ENCODE measurements around the gene RGS19. TPM values are rescaled to one million over a fixed set of nuclear protein-coding genes. Genes with fewer than 3 reads are reported as not detected.
A peak's percentile ranks its signal among the peaks of the same experiment; 100 is the strongest.

Gene RGS19
- total RNA-seq, 4 donors from 2014 or later: 14.8 to 18.4 (median 16.2) TPM

DNA sequence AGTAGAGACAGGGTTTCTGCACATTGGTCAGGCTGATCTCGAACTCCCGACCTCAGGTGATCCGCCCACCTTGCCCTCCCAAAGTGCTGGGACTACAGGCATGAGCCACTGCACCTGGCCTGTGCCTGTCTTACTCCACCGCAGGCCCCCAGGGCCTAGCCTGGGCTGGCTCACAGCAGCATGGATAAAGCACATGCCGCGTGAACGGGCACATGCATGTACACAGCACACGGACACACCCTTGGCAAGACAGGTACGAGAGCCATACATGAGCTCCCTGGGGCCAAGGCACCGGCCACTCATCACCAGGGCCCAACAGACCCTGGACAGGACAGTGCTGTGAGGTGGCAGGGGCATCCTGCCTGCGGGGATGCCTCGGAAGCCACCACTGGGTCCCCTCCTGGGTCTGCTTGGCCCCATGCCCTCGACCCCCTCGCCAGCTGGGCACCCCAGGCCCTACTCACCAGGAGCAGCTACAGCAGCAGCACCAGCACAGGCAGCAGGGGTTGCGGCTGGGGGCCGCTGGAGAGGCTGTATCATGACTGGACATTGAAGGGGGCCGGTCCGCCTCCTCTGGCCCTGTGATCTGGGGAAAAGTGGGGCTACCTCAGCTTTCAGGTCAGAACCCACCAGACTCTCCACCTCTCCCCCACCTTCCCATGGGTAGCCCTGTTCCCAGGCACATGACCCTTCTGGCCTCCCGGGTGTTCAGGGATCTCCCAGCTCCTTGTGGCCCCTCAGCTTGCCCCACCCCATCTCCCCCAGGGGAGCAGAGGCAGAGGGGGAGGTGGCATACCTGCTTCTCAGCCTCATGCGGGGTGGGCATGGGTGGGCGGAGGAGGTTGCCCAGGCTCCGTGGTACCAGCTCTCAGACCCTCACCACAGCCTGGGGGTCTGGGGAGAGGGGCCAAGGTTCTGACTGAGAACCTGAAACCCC, 3.0 kb downstream of the RGS19 start:
- TF ChIP-seq POLR2AphosphoS5 (IDR thresholded peaks at IDR 0.05) (no peak), EP300 (IDR thresholded peaks at IDR 0.05) (no peak), POLR2A (IDR thresholded peaks at IDR 0.05) (no peak)
- TF ChIP-seq, protein P1, sequence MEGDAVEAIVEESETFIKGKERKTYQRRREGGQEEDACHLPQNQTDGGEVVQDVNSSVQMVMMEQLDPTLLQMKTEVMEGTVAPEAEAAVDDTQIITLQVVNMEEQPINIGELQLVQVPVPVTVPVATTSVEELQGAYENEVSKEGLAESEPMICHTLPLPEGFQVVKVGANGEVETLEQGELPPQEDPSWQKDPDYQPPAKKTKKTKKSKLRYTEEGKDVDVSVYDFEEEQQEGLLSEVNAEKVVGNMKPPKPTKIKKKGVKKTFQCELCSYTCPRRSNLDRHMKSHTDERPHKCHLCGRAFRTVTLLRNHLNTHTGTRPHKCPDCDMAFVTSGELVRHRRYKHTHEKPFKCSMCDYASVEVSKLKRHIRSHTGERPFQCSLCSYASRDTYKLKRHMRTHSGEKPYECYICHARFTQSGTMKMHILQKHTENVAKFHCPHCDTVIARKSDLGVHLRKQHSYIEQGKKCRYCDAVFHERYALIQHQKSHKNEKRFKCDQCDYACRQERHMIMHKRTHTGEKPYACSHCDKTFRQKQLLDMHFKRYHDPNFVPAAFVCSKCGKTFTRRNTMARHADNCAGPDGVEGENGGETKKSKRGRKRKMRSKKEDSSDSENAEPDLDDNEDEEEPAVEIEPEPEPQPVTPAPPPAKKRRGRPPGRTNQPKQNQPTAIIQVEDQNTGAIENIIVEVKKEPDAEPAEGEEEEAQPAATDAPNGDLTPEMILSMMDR (IDR thresholded peaks at IDR 0.05): no peak
- no peak for DNase-seq (ENCODE audit: low spot score in 2 of 2)
- 73% methylated on average over 14 of the region's 22 CpGs for WGBS
- Histone ChIP-seq H3K27ac (no peak overlapping the region), H3K4me1 (peaks cover 47% of the 10 kb centered on the region), H3K9me3 (no peaks in the 10 kb centered on the region), H3K27me3 (no peaks in the 10 kb centered on the region), H3K36me3 (peaks cover 34% of the 10 kb centered on the region), H3K4me3 (peak overlapping the region; percentile 81)

DNA sequence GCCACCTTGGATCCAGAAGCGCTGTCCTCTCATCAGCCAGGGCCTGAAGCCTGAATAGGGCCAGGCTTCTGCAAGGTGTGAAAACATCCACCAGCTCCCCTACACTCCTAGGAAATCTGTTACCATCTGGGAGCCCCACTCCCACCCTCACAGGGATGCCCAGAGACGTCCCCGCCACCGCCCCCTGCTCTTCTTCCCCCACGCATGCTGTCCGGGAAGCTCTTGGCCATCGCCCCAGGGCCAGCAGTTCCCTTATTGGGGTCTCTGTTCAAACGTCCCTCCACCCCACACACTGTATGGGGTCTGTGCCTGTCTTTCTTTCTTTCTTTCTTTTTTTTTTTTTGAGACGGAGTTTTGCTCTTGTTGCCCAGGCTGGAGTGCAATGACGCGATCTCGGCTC, 3.8 kb downstream of the RGS19 start:
- no peak overlapping the region for H3K4me3 ChIP-seq
- H3K9me3 ChIP-seq: no peaks in the 10 kb centered on the region
- no peaks in the 10 kb centered on the region for H3K27me3 ChIP-seq
- no peak overlapping the region for H3K27ac ChIP-seq
- WGBS: 84% methylated on average over 12 of the region's 12 CpGs
- no peak for DNase-seq (ENCODE audit: low spot score in 2 of 2)
- TF ChIP-seq, protein P1 (IDR thresholded peaks at IDR 0.05): no peak
- TF ChIP-seq POLR2AphosphoS5 (IDR thresholded peaks at IDR 0.05) (no peak), POLR2A (IDR thresholded peaks at IDR 0.05) (no peak), EP300 (IDR thresholded peaks at IDR 0.05) (no peak)
- peaks cover 47% of the 10 kb centered on the region for H3K4me1 ChIP-seq
- H3K36me3 ChIP-seq: peaks cover 38% of the 10 kb centered on the region

DNA sequence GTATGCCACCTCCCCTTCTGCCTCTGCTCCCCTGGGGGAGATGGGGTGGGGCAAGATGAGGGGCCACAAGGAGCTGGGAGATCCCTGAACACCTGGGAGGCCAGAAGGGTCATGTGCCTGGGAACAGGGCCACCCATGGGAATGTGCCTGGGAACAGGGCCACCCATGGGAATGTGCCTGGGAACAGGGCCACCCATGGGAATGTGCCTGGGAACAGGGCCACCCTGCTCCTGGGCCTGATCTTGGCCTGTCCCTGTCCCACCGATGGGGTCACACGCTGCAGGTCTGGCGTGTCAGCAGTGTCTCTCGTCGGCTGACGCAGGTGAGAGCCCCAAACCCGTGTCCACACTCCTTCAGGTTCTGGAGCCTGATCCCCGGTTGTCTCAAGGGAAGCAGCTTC, 4.4 kb downstream of the RGS19 start:
- Histone ChIP-seq H3K4me3 (no peak overlapping the region), H3K27me3 (no peaks in the 10 kb centered on the region), H3K9me3 (no peaks in the 10 kb centered on the region), H3K27ac (no peak overlapping the region), H3K4me1 (peaks cover 43% of the 10 kb centered on the region), H3K36me3 (peaks cover 38% of the 10 kb centered on the region)
- DNase-seq (ENCODE audit: low spot score in 2 of 2): no peak
- WGBS: 87% methylated on average over 6 of the region's 8 CpGs
- TF ChIP-seq, protein P1 (IDR thresholded peaks at IDR 0.05): no peak
- TF ChIP-seq EP300 (IDR thresholded peaks at IDR 0.05) (no peak), POLR2A (IDR thresholded peaks at IDR 0.05) (no peak), POLR2AphosphoS5 (IDR thresholded peaks at IDR 0.05) (no peak)

DNA sequence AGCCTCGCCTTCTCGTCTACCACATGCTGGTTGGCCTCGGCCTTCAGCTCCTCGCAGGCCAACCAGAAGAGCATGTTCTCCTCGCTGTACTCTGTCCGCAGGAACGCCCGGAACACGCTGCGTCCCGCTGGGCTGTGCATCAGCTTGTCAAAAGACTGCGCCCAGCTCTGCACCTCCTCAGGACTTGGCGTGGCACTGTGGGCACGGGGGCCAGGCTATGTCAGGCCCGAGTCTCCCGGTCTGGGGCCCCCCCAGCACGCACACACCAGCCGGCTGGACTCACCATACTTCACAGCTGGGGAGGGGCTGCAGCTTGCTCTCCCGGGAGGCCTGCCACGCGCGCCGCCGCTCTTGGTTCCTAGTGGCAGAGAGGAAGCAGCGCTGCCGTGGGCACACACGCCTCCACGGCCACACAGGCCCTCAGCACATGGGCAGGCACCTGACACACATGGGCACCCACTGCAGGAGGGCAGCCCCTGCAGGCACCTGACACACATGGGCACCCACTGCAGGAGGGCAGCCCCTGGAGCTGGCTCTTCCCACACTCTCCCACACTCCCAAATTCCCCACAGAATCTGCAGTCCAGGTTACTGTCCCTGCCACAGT, 5.0 kb downstream of the RGS19 start:
- no peak overlapping the region for H3K27ac ChIP-seq
- H3K27me3 ChIP-seq: no peaks in the 10 kb centered on the region
- H3K36me3 ChIP-seq: peaks cover 38% of the 10 kb centered on the region
- peaks cover 40% of the 10 kb centered on the region for H3K4me1 ChIP-seq
- H3K4me3 ChIP-seq: no peak overlapping the region
- TF ChIP-seq EP300 (IDR thresholded peaks at IDR 0.05) (no peak), POLR2AphosphoS5 (IDR thresholded peaks at IDR 0.05) (no peak), POLR2A (IDR thresholded peaks at IDR 0.05) (no peak)
- TF ChIP-seq, protein P1 (IDR thresholded peaks at IDR 0.05): no peak
- DNase-seq (ENCODE audit: low spot score in 2 of 2): no peak
- 75% methylated on average over 12 of the region's 28 CpGs for WGBS
- H3K9me3 ChIP-seq: no peaks in the 10 kb centered on the region
